ENCODE results near the gene EHD4.

DNA sequence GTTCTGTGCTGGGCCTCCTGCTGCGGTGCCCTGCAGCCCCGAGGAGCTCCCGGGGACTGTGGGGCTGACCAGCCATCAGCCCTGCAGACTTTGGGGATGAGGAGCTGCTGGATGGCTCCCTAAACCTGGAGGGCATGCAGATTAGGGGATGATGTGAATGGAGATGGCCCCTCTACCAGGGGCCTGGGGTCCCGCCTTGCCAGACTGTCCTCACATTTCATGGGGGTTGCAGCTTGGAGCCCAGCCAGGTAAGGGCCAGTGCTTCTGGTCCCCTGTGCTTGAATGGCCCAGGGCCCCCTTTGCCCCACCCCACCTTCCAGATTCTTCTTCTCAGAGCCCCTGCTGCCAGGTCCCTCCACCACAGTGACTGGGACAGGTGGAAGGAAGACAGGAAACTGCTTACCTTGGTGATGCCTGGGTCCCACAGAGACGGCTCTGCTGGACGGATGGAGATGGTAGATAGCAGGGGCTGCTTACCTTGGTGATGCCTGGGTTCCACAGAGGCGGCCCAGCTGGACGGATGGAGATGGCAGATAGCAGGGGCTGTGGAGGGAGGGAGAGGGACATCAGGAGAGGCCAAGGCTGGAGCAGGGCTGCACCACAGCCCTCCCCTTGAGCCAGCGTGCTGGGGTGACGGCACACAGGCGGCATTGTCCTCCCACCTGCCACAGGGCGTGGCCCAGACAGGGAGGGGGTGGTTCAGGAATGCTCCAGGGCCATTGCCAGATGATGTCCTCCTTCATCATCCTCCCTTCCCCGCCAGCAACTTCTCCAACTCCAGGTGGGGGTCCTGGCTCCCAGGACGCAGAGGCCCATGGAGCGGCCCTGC, 78.7 kb downstream of the EHD4 start, which contains the start of gene SPTBN5:
- no peak for TF ChIP-seq EZH2 (IDR thresholded peaks at IDR 0.05; ENCODE audit: low read length)
- TF ChIP-seq, protein P1, sequence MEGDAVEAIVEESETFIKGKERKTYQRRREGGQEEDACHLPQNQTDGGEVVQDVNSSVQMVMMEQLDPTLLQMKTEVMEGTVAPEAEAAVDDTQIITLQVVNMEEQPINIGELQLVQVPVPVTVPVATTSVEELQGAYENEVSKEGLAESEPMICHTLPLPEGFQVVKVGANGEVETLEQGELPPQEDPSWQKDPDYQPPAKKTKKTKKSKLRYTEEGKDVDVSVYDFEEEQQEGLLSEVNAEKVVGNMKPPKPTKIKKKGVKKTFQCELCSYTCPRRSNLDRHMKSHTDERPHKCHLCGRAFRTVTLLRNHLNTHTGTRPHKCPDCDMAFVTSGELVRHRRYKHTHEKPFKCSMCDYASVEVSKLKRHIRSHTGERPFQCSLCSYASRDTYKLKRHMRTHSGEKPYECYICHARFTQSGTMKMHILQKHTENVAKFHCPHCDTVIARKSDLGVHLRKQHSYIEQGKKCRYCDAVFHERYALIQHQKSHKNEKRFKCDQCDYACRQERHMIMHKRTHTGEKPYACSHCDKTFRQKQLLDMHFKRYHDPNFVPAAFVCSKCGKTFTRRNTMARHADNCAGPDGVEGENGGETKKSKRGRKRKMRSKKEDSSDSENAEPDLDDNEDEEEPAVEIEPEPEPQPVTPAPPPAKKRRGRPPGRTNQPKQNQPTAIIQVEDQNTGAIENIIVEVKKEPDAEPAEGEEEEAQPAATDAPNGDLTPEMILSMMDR (optimal IDR thresholded peaks at IDR 0.05 in 1 of 3, IDR thresholded peaks at IDR 0.05 in 1 of 3, conservative IDR thresholded peaks at IDR 0.05 in 1 of 3; ENCODE audit: extremely low read depth in 1 of 3, insufficient read depth in 2 of 3, low read length in 3 of 3) = no peak
